Measurements from ENCODE around the gene FHOD3. TPM values are rescaled to one million over a fixed set of nuclear protein-coding genes. Genes with fewer than 3 reads are reported as not detected.

The FHOD3 gene
- total and polyA plus RNA-seq, 2 of the 8 experiments (the other 6 are each of a cell fraction or from before 2014, with no cell fraction given), result 9.7 to 10.5 TPM

- TF ChIP-seq RFX5 (IDR thresholded peaks at IDR 0.05; ENCODE audit: borderline replicate concordance, low read depth, low read length) (no peak), SIRT6 (IDR thresholded peaks at IDR 0.05; ENCODE audit: low read length) (no peak)
Observed at GRCh38 chr18:36464126-36464651, 166.7 kb downstream of the FHOD3 start (continued).
